Fibroblast of lung (primary cell): ENCODE data around the gene TDRD9. TPM values are rescaled to one million over a fixed set of nuclear protein-coding genes. Genes with fewer than 3 reads are reported as not detected.

Experiments
- DNase-seq, 2 donors: peaks; one replicate each; pipeline versions ENCODE4 v3.0.0 to v3.0.0-alpha.2; 2010; ENCODE audit warnings: low read depth in 2 of 2
- H2AFZ ChIP-seq: 2 replicates; pipeline ENCODE4 v1.5.1; 2012; ENCODE audit warnings: low read length, control low read depth, inconsistent platforms
- H3K27ac ChIP-seq: 2 replicates; pipeline ENCODE4 v1.5.1; 2011; ENCODE audit warnings: low read length, control low read depth; ENCODE audit not compliant: insufficient read depth
- H3K27me3 ChIP-seq: 2 replicates; pipeline ENCODE4 v1.5.1; 2011; ENCODE audit warnings: mild to moderate bottlenecking, low read length; ENCODE audit not compliant: control insufficient read depth, insufficient read depth
- H3K36me3 ChIP-seq: 2 replicates; pipeline ENCODE4 v1.5.1; 2011; ENCODE audit warnings: low read length; ENCODE audit not compliant: control insufficient read depth, insufficient read depth
- H3K4me1 ChIP-seq: 2 replicates; pipeline ENCODE4 v1.5.1; 2011; ENCODE audit warnings: low read length; ENCODE audit not compliant: control insufficient read depth, insufficient read depth; ENCODE audit errors: extremely low read depth
- H3K4me2 ChIP-seq: 2 replicates; pipeline ENCODE4 v1.5.1; 2011; ENCODE audit warnings: low read length, control low read depth; ENCODE audit not compliant: insufficient read depth; ENCODE audit errors: extremely low read depth
- H3K4me3 ChIP-seq, 4 experiments: fragments of 200-600 bp in 1 of 4; sonication (generic) in 1 of 4; replicated peaks in 1 of 4; 2 replicates each; pipeline ENCODE4 v1.5.1; 2011 to 2016; ENCODE audit warnings: low read length in 4 of 4, low read depth in 3 of 4, mild to moderate bottlenecking in 3 of 4, control low read depth in 2 of 4, inconsistent platforms in 1 of 4, mixed read lengths in 1 of 4; ENCODE audit not compliant: insufficient read depth in 1 of 4; ENCODE audit errors: control extremely low read depth in 1 of 4
- H3K79me2 ChIP-seq: 2 replicates; pipeline ENCODE4 v1.5.1; 2012; ENCODE audit warnings: mild to moderate bottlenecking, low read length, inconsistent platforms; ENCODE audit not compliant: control insufficient read depth, insufficient read depth
- H3K9ac ChIP-seq: 2 replicates; pipeline ENCODE4 v1.5.1; 2011; ENCODE audit warnings: mild to moderate bottlenecking, low read length, control low read depth; ENCODE audit not compliant: insufficient read depth
- H3K9me3 ChIP-seq: 2 replicates; pipeline ENCODE4 v1.5.1; 2012; ENCODE audit warnings: low read depth, low read length; ENCODE audit not compliant: control insufficient read depth, insufficient read depth
- H4K20me1 ChIP-seq: 2 replicates; pipeline ENCODE4 v1.5.1; 2011; ENCODE audit warnings: low read length; ENCODE audit not compliant: control insufficient read depth, insufficient read depth; ENCODE audit errors: extremely low read depth
- EZH2 ChIP-seq: IDR thresholded peaks from 2 replicates; pipeline ENCODE4 v1.5.1; 2012; ENCODE audit warnings: low read length, control low read depth, mild to moderate bottlenecking; ENCODE audit errors: missing control alignments
- polyA plus RNA-seq, 2 donors: library from polyadenylated mRNA; depleted of rRNA in 1 of 2; stranded (reverse) in 1 of 2; unstranded in 1 of 2; fragments of >200 nt; gene quantifications; 2 replicates each; pipeline ENCODE4 v1.2.1, GENCODE V29; 2011 to 2012; ENCODE audit warnings: missing spikeins in 1 of 2
- total RNA-seq: library from RNA; depleted of rRNA; stranded (reverse); fragments of >200 nt; gene quantifications from 2 replicates; pipeline ENCODE4 v1.2.1, GENCODE V29; 2014
- TF ChIP-seq, protein P1 (sequence below), 2 donors: IDR thresholded peaks in 1 of 2; conservative IDR thresholded peaks in 1 of 2; 1 replicate in 1 of 2; 2 replicates in 1 of 2; pipeline ENCODE4 v1.5.1; 2011 to 2012; ENCODE audit warnings: low read length in 2 of 2, control low read depth in 1 of 2, inconsistent platforms in 1 of 2, low read depth in 1 of 2, mild to moderate bottlenecking in 1 of 2

TDRD9 gene
- total and polyA plus RNA-seq, 2 donors (not counting 1 experiment from before 2014, with no cell fraction given), result 0.28 to 0.50 TPM

DNA sequence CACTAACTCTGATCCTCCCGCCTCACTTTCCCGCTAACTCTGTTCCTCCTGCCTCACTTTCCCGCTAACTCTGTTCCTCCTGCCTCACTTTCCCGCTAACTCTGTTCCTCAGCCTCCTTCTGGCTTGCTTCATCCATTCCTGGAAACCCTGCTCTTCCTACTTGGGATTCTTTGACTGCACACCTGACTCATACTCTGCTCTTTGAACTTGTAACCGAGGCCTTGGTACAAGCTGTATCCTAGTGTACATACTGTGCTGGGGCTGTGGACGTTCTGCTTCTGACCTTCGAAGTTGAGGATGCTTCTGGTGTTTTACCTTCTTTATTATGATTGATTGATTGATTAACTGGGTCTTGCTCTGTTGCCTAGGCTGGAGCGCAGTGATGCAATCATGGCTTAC lies 77.2 kb downstream of the TDRD9 start:
- Histone ChIP-seq H3K27ac (no peak overlapping the region), H3K27me3 (no peaks in the 10 kb centered on the region), H3K9ac (no peak overlapping the region), H3K9me3 (no peaks in the 10 kb centered on the region), H4K20me1 (no peaks in the 10 kb centered on the region), H3K4me3 (no peak overlapping the region), H3K36me3 (no peaks in the 10 kb centered on the region), H3K4me1 (no peaks in the 10 kb centered on the region), H2AFZ (no peak overlapping the region), H3K4me2 (no peak overlapping the region), H3K79me2 (no peaks in the 10 kb centered on the region)
- no peak for DNase-seq
- TF ChIP-seq EZH2, result no peak

- TF ChIP-seq, protein P1, sequence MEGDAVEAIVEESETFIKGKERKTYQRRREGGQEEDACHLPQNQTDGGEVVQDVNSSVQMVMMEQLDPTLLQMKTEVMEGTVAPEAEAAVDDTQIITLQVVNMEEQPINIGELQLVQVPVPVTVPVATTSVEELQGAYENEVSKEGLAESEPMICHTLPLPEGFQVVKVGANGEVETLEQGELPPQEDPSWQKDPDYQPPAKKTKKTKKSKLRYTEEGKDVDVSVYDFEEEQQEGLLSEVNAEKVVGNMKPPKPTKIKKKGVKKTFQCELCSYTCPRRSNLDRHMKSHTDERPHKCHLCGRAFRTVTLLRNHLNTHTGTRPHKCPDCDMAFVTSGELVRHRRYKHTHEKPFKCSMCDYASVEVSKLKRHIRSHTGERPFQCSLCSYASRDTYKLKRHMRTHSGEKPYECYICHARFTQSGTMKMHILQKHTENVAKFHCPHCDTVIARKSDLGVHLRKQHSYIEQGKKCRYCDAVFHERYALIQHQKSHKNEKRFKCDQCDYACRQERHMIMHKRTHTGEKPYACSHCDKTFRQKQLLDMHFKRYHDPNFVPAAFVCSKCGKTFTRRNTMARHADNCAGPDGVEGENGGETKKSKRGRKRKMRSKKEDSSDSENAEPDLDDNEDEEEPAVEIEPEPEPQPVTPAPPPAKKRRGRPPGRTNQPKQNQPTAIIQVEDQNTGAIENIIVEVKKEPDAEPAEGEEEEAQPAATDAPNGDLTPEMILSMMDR (conservative IDR thresholded peaks at IDR 0.05 in 1 of 2, IDR thresholded peaks at IDR 0.05 in 1 of 2; ENCODE audit: low read depth in 1 of 2, low read length in 2 of 2), result no peak
- TF ChIP-seq EZH2, result no peak
Measured at GRCh38 chr14:104007121-104007520, 78.9 kb downstream of the TDRD9 start.

DNA sequence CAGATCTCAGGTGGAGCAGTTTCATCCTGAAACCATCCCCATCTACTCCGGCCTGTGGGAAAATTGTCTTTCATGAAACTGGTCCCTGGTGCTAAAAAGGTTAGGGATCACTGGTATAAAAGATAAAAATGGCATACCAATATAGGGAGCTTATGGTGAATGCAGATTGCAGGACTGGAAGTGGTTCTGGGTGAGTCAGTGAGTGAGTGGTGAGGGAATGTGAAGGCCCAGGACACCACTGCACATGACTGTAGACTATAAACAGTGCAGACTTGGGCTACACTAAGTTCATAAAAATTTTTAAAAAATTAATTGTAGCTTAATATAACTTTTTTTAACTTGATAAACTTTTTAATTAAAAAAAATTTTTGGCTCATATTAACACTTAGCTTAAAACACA lies 81.0 kb downstream of the TDRD9 start:
- H3K27ac ChIP-seq, result no peak overlapping the region
- TF ChIP-seq, protein P1 (conservative IDR thresholded peaks at IDR 0.05 in 1 of 2, IDR thresholded peaks at IDR 0.05 in 1 of 2; ENCODE audit: low read depth in 1 of 2, low read length in 2 of 2), result no peak
- TF ChIP-seq EZH2, result no peak
- no peaks in the 10 kb centered on the region for H3K36me3 ChIP-seq
- H3K4me3 ChIP-seq, result no peak overlapping the region
- no peaks in the 10 kb centered on the region for H3K9me3 ChIP-seq
- no peaks in the 10 kb centered on the region for H3K79me2 ChIP-seq
- H3K4me2 ChIP-seq, result no peak overlapping the region
- no peak overlapping the region for H3K9ac ChIP-seq
- no peak overlapping the region for H2AFZ ChIP-seq
- H3K4me1 ChIP-seq, result no peaks in the 10 kb centered on the region
- no peaks in the 10 kb centered on the region for H3K27me3 ChIP-seq
- no peaks in the 10 kb centered on the region for H4K20me1 ChIP-seq
- no peak for DNase-seq

More at GRCh38 chr14:104007121-104007520, 78.9 kb downstream of the TDRD9 start:
- no peaks in the 10 kb centered on the region for H3K27me3 ChIP-seq
- H2AFZ ChIP-seq, result no peak overlapping the region
- H3K9me3 ChIP-seq, result no peaks in the 10 kb centered on the region
- H3K79me2 ChIP-seq, result no peaks in the 10 kb centered on the region
- H4K20me1 ChIP-seq, result no peaks in the 10 kb centered on the region
- H3K4me1 ChIP-seq, result no peaks in the 10 kb centered on the region
- no peak overlapping the region for H3K4me3 ChIP-seq
- DNase-seq, result no peak
- no peaks in the 10 kb centered on the region for H3K36me3 ChIP-seq
- no peak overlapping the region for H3K4me2 ChIP-seq
- no peak overlapping the region for H3K27ac ChIP-seq
- H3K9ac ChIP-seq, result no peak overlapping the region
